Prostate gland (tissue), 2 donors: ENCODE data around the gene TTLL10.

Experiments used
- CTCF ChIP-seq, 4 experiments: fragments of 200-600 bp in 2 of 4; fragments of 450-650 bp in 2 of 4; sonication (generic) in 2 of 4; IDR thresholded peaks; 1 replicate in 3 of 4; 2 replicates in 1 of 4; pipeline ENCODE4 v1.5.1; 2016 to 2019; ENCODE audit warnings: antibody characterized with exemption in 4 of 4, mild to moderate bottlenecking in 2 of 4, moderate library complexity in 2 of 4
- POLR2AphosphoS5 ChIP-seq: sonication (generic); formaldehyde crosslinking; IDR thresholded peaks from one replicate; pipeline ENCODE4 v1.6.1; 2017; ENCODE audit warnings: antibody characterized with exemption

GRCh38 chr1:1200876-1201810 is 27.5 kb downstream of the TTLL10 start:
- no peak for TF ChIP-seq CTCF (IDR thresholded peaks at IDR 0.05)
- no peak for TF ChIP-seq POLR2AphosphoS5
